Measurements from ENCODE around the gene CHD6. TPM values are rescaled to one million over a fixed set of nuclear protein-coding genes. Genes with fewer than 3 reads are reported as not detected.

CHD6 gene
- total and polyA plus RNA-seq, 2 of the 13 experiments (the other 11 are each of a cell fraction or from before 2014, with no cell fraction given), result 14.4 to 52.0 TPM

GRCh38 chr20:41577129-41578009, 40.8 kb downstream of the CHD6 start (continued):
- TF ChIP-seq PAXIP1 (CRISPR knock-in tag; conservative IDR thresholded peaks at IDR 0.05) (peak; percentile 90), MEIS2 (CRISPR knock-in tag; IDR thresholded peaks at IDR 0.05) (no peak), FOXP4 (CRISPR knock-in tag; IDR thresholded peaks at IDR 0.05) (peak; percentile 55; the same call in 1 of the 2 replicates), HDAC1 (CRISPR knock-in tag; IDR thresholded peaks at IDR 0.05) (peak; percentile 37; the same call in 1 of the 2 replicates), ZNF326 (CRISPR knock-in tag; IDR thresholded peaks at IDR 0.05; ENCODE audit: borderline replicate concordance) (no peak), EP300 (IDR thresholded peaks at IDR 0.05; ENCODE audit: low read depth in 2 of 2, low read length in 2 of 2) (peak in 1 of 2 experiments; percentile 60; a peak in 2 of 4 replicates), EP300 (CRISPR knock-in tag; IDR thresholded peaks at IDR 0.05; ENCODE audit: borderline replicate concordance) (no peak), PREB (CRISPR knock-in tag; IDR thresholded peaks at IDR 0.05) (no peak), MIER3 (CRISPR knock-in tag; IDR thresholded peaks at IDR 0.05; ENCODE audit: borderline replicate concordance) (peak; percentile 32; the same call in 1 of the 2 replicates), IKZF1 (IDR thresholded peaks at IDR 0.05) (no peak)

Data from HepG2 (cell line).